Activated naive CD4-positive, alpha-beta T cell (primary cell): ENCODE data around the gene LEFTY2.
"Not testable (repeated sequence)": the region's sequence is repeated elsewhere in the genome, so short reads cannot be mapped to it uniquely, and the experiment has no call there.

Experiments
- DNase-seq, 4 experiments: peaks; one replicate each; lab custom pipeline; 2025; lab: John Stamatoyannopoulos, UW

The LEFTY2 gene

GRCh38 chr1:225941187-225941941 lies at the start of gene LEFTY2:
Gene LEFTY2, minus strand, starts transcription at chr1:225941220. Its CDS starts 80 bp downstream, at chr1:225941140.
- no peak for DNase-seq

GRCh38 chr1:225987491-225988316 lies 46.7 kb upstream of the LEFTY2 start:
- DNase-seq: no peak

GRCh38 chr1:225981714-225982113 lies 40.7 kb upstream of the LEFTY2 start:
- DNase-seq: no peak

- DNase-seq: no peak
Observed at GRCh38 chr1:225980005-225980836, 39.2 kb upstream of the LEFTY2 start.

- no peak for DNase-seq
Observed at GRCh38 chr1:225979421-225979820, 38.4 kb upstream of the LEFTY2 start.

- DNase-seq: no peak
Observed at GRCh38 chr1:225977937-225978748, 37.1 kb upstream of the LEFTY2 start.

GRCh38 chr1:225975146-225975545 lies 34.1 kb upstream of the LEFTY2 start:
- not testable (repeated sequence) for DNase-seq

GRCh38 chr1:225974454-225974853 lies 33.4 kb upstream of the LEFTY2 start:
- DNase-seq: no peak

GRCh38 chr1:225973158-225973557 lies 32.1 kb upstream of the LEFTY2 start:
- DNase-seq: no peak

GRCh38 chr1:225972344-225973152 lies 31.5 kb upstream of the LEFTY2 start:
- DNase-seq: no peak

GRCh38 chr1:225970592-225971157 lies 29.7 kb upstream of the LEFTY2 start:
- DNase-seq: not testable (repeated sequence)

GRCh38 chr1:225969751-225970150 lies 28.7 kb upstream of the LEFTY2 start:
- DNase-seq: not testable (repeated sequence)

- DNase-seq: no peak
Observed at GRCh38 chr1:225965231-225965630, 24.2 kb upstream of the LEFTY2 start.

GRCh38 chr1:225963735-225964530 lies 22.9 kb upstream of the LEFTY2 start:
- DNase-seq: no peak

GRCh38 chr1:225962440-225962975 lies 21.5 kb upstream of the LEFTY2 start:
- peak; percentile 9 to 60 (median 42) for DNase-seq

GRCh38 chr1:225961659-225962439 lies 20.8 kb upstream of the LEFTY2 start:
- no peak for DNase-seq

- DNase-seq: no peak
Observed at GRCh38 chr1:225958041-225958440, 17.0 kb upstream of the LEFTY2 start.

- no peak for DNase-seq
Observed at GRCh38 chr1:225954753-225955152, 13.7 kb upstream of the LEFTY2 start.
